GM21737 (cell line): ENCODE results near the gene PTPRO.

Source experiments
- ATAC-seq: cut with Tn5 transposase; IDR thresholded peaks from one replicate; pipeline ENCODE4 v1.9.1; 2021; ENCODE audit warnings: mild to moderate bottlenecking, moderate library complexity; ENCODE audit not compliant: unreplicated experiment

PTPRO gene

GRCh38 chr12:15443611-15444010, 121.3 kb downstream of the PTPRO start:
- no peak for ATAC-seq

GRCh38 chr12:15444523-15444922, 122.2 kb downstream of the PTPRO start:
- ATAC-seq: no peak

- ATAC-seq: no peak
These were observed 124.5 kb downstream of the PTPRO start for GRCh38 chr12:15446807-15447206.

- ATAC-seq: no peak
These were observed 131.3 kb downstream of the PTPRO start for GRCh38 chr12:15453613-15454012.

- no peak for ATAC-seq
These were observed 135.7 kb downstream of the PTPRO start for GRCh38 chr12:15458008-15458407.

GRCh38 chr12:15468911-15469310, 146.6 kb downstream of the PTPRO start:
- no peak for ATAC-seq

GRCh38 chr12:15469356-15469755, 147.0 kb downstream of the PTPRO start:
- ATAC-seq: no peak

GRCh38 chr12:15472036-15472435, 149.7 kb downstream of the PTPRO start:
- no peak for ATAC-seq

- no peak for ATAC-seq
These were observed 152.5 kb downstream of the PTPRO start for GRCh38 chr12:15474766-15475165.

GRCh38 chr12:15477761-15478160, 155.5 kb downstream of the PTPRO start:
- no peak for ATAC-seq

GRCh38 chr12:15481846-15482245, 159.5 kb downstream of the PTPRO start:
- no peak for ATAC-seq

- ATAC-seq: no peak
These were observed 163.2 kb downstream of the PTPRO start for GRCh38 chr12:15485466-15485865.

- ATAC-seq: no peak
These were observed 164.6 kb downstream of the PTPRO start for GRCh38 chr12:15486859-15487258.

- no peak for ATAC-seq
These were observed 166.2 kb downstream of the PTPRO start for GRCh38 chr12:15488481-15488880.

- ATAC-seq: no peak
These were observed 172.2 kb downstream of the PTPRO start for GRCh38 chr12:15494329-15495046.

- no peak for ATAC-seq
These were observed 173.4 kb downstream of the PTPRO start for GRCh38 chr12:15495746-15496145.

GRCh38 chr12:15496738-15497137, 174.4 kb downstream of the PTPRO start:
- no peak for ATAC-seq

GRCh38 chr12:15497671-15498292, 175.5 kb downstream of the PTPRO start:
- ATAC-seq: no peak

GRCh38 chr12:15502211-15502610, 179.9 kb downstream of the PTPRO start:
- no peak for ATAC-seq

GRCh38 chr12:15505616-15506015, 183.3 kb downstream of the PTPRO start:
- no peak for ATAC-seq

GRCh38 chr12:15515010-15515409, 192.7 kb downstream of the PTPRO start:
- no peak for ATAC-seq

GRCh38 chr12:15520083-15520482, 197.8 kb downstream of the PTPRO start:
- ATAC-seq: no peak

GRCh38 chr12:15520844-15521243, 198.5 kb downstream of the PTPRO start:
- ATAC-seq: no peak
